A549 treated with GW870086 at 1 μM for 4 hours (cell line): ENCODE measurements around the gene HNRNPA1L2. TPM values are rescaled to one million over a fixed set of nuclear protein-coding genes. Genes with fewer than 3 reads are reported as not detected.

ENCODE experiments used
- total RNA-seq: library from RNA; stranded (reverse); fragments of 200-300 nt; extraction: Qiagen RNA extraction; gene quantifications from 5 replicates; pipeline ENCODE4 v1.2.3, GENCODE V29; 2022; ENCODE audit warnings: low read depth

Gene HNRNPA1L2
- total RNA-seq = 5.1 to 6.4 TPM (median 5.8 TPM) in 5 replicates

GRCh38 chr13:52642131-52642530 lies at the start of gene HNRNPA1L2:
Gene HNRNPA1L2 (plus strand): TSS chr13:52642431. CDS start chr13:52642493, 62 bp downstream.

GRCh38 chr13:52652196-52652979 lies 10.2 kb downstream of the HNRNPA1L2 start, which contains the start of gene SUGT1:
Gene SUGT1 (plus strand): TSS chr13:52652836. CDS start chr13:52652921, 85 bp downstream.

Other genes starting within 250 kb of the HNRNPA1L2 start
- 6.2 to 6.9 TPM (median 6.7 TPM) in 5 replicates for gene THSD1, start 236.3 kb upstream of the HNRNPA1L2 start, total RNA-seq
- 10.5 to 14.8 TPM (median 12.5 TPM) in 5 replicates for gene VPS36, start 191.8 kb upstream of the HNRNPA1L2 start, total RNA-seq
- gene CKAP2, start 187.0 kb upstream of the HNRNPA1L2 start, total RNA-seq = 26.8 to 33.6 TPM (median 32.6 TPM) in 5 replicates
- 36.2 to 49.0 TPM (median 42.9 TPM) in 5 replicates for gene SUGT1, start 10.4 kb downstream of the HNRNPA1L2 start, total RNA-seq
- gene CNMD, start 97.4 kb downstream of the HNRNPA1L2 start, total RNA-seq = not detected in 5 replicates
- gene PCDH8, start 206.2 kb downstream of the HNRNPA1L2 start, total RNA-seq = not detected in 5 replicates